ENCODE results near the gene MSH5. TPM values are rescaled to one million over a fixed set of nuclear protein-coding genes. Genes with fewer than 3 reads are reported as not detected.
"Not testable (repeated sequence)": the region's sequence is repeated elsewhere in the genome, so short reads cannot be mapped to it uniquely, and the experiment has no call there.

MSH5 gene
- total RNA-seq, 2 donors from 2014 or later = 35.7 to 57.2 TPM

DNA sequence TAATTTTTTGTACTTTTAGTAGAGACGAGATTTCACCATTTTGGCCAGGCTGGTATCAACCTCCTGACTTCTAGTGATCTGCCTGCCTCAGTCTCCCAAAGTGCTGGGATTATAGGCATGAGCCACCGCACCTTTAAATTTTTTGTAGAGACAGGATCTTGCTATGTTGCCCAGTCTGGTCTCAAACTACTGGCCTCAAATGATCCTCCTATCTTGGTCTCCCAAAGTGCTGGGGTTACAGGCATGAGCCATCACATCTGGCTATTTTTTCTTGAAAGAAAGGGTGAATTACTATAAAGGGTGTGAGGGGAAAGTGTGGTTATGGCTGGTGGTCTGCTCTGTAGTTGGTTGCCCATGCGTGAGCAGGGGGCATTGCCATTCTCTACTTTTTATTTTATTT lies 31.6 kb upstream of the MSH5 start:
- H3K4me3 ChIP-seq (ENCODE audit: low read length) = no peak overlapping the region
- peaks cover 2% of the 10 kb centered on the region for H3K27me3 Mint-ChIP-seq (ENCODE audit: insufficient read depth)
- no peaks in the 10 kb centered on the region for H3K27me3 ChIP-seq (ENCODE audit: control insufficient read depth, insufficient read depth, low read length, poor library complexity, severe bottlenecking)
- DNase-seq = no peak
- H3K9me3 Mint-ChIP-seq = no peaks in the 10 kb centered on the region
- WGBS, 2 experiments (ENCODE audit: insufficient coverage in 1 of 2, insufficient read length in 1 of 2) = 85 to 95% methylated on average over 2 of the region's 3 CpGs
- TF ChIP-seq, protein P1, sequence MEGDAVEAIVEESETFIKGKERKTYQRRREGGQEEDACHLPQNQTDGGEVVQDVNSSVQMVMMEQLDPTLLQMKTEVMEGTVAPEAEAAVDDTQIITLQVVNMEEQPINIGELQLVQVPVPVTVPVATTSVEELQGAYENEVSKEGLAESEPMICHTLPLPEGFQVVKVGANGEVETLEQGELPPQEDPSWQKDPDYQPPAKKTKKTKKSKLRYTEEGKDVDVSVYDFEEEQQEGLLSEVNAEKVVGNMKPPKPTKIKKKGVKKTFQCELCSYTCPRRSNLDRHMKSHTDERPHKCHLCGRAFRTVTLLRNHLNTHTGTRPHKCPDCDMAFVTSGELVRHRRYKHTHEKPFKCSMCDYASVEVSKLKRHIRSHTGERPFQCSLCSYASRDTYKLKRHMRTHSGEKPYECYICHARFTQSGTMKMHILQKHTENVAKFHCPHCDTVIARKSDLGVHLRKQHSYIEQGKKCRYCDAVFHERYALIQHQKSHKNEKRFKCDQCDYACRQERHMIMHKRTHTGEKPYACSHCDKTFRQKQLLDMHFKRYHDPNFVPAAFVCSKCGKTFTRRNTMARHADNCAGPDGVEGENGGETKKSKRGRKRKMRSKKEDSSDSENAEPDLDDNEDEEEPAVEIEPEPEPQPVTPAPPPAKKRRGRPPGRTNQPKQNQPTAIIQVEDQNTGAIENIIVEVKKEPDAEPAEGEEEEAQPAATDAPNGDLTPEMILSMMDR (conservative IDR thresholded peaks at IDR 0.05) = no peak
- no peak overlapping the region for H3K27ac Mint-ChIP-seq
- H3K9ac ChIP-seq (ENCODE audit: extremely low read depth, low read length, poor library complexity, severe bottlenecking) = no peak overlapping the region
- peaks cover 14% of the 10 kb centered on the region for H3K4me1 Mint-ChIP-seq
- H3K36me3 Mint-ChIP-seq (ENCODE audit: low read depth) = no peaks in the 10 kb centered on the region
- H3K36me3 ChIP-seq (ENCODE audit: control insufficient read depth, insufficient read depth, low read length) = no peaks in the 10 kb centered on the region
- H3K4me3 Mint-ChIP-seq = no peak overlapping the region
- no peaks in the 10 kb centered on the region for H3K4me1 ChIP-seq (ENCODE audit: control insufficient read depth, insufficient read depth, low read length)
- H3K9me3 ChIP-seq (ENCODE audit: control insufficient read depth, low read length) = no peaks in the 10 kb centered on the region
- H3K27ac ChIP-seq (ENCODE audit: low read depth, low read length) = no peak overlapping the region

DNA sequence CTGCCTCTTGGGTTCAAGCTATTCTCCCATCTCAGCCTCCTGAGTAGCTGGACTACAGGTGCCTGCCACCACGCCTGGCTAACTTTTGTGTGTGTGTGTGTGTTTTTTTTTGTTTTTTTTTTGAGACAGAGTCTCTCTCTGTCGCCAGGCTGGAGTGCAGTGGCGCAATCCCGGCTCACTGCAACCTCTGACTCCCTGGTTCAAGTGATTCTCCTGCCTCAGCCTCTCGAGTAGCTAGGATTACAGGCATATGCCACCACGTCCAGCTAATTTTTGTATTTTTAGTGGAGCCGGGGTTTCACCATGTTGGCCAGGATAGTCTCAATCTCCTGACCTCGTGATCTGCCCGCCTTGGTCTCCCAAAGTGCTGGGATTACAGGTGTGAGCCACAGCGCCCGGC lies 30.6 kb upstream of the MSH5 start:
- not testable (repeated sequence) for H3K9me3 ChIP-seq (ENCODE audit: control insufficient read depth, low read length); H3K4me3 Mint-ChIP-seq; H3K27me3 ChIP-seq (ENCODE audit: control insufficient read depth, insufficient read depth, low read length, poor library complexity, severe bottlenecking); H3K36me3 ChIP-seq (ENCODE audit: control insufficient read depth, insufficient read depth, low read length); H3K27ac ChIP-seq (ENCODE audit: low read depth, low read length); H3K27ac Mint-ChIP-seq; H3K4me1 ChIP-seq (ENCODE audit: control insufficient read depth, insufficient read depth, low read length); H3K4me3 ChIP-seq (ENCODE audit: low read length); H3K27me3 Mint-ChIP-seq (ENCODE audit: insufficient read depth); H3K9ac ChIP-seq (ENCODE audit: extremely low read depth, low read length, poor library complexity, severe bottlenecking); H3K36me3 Mint-ChIP-seq (ENCODE audit: low read depth); H3K9me3 Mint-ChIP-seq; DNase-seq
- H3K4me1 Mint-ChIP-seq = peaks cover 23% of the 10 kb centered on the region
- 89 to 95% methylated on average over 5 to 11 of the region's 11 CpGs for WGBS, 2 experiments (ENCODE audit: insufficient coverage in 1 of 2, insufficient read length in 1 of 2)

DNA sequence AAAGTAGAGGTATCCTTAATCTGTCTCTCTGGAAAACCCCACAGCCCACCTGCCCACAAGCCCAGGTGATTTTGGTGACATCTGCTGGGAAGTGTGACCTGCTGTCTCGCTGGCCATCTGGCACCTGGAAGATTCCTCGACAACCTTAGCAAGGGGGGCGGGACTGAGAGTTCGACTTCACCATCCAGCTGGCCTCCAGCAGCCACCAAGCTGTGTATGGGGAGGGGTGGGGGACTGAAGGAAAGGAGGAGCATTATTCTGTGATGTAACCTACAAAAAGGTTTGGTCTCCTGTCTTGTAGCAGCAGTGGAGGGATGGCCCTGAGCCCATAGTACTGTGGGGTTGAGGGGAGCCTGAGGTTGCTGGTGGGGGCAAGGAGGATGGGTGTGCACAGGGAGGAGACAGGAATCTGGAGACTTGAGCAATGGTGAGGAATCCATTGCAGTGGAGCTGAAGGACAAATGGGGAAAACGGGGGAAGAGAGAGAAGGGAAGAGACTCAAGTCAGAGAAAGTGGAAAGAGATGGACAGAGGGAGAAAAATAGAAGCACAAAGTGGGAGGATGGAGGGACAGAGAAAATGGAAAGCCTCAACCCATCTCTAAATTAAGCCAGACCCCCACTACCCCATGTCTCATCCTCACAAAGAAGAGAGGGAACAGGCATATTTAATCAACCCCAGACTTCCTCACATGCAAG lies 29.1 kb upstream of the MSH5 start:
- Histone ChIP-seq H3K36me3 (ENCODE audit: control insufficient read depth, insufficient read depth, low read length) (no peaks in the 10 kb centered on the region), H3K9ac (ENCODE audit: extremely low read depth, low read length, poor library complexity, severe bottlenecking) (no peak overlapping the region), H3K27ac (ENCODE audit: low read depth, low read length) (no peak overlapping the region), H3K4me3 (ENCODE audit: low read length) (no peak overlapping the region), H3K27me3 (ENCODE audit: control insufficient read depth, insufficient read depth, low read length, poor library complexity, severe bottlenecking) (no peaks in the 10 kb centered on the region), H3K9me3 (ENCODE audit: control insufficient read depth, low read length) (no peaks in the 10 kb centered on the region), H3K4me1 (ENCODE audit: control insufficient read depth, insufficient read depth, low read length) (peaks cover 7% of the 10 kb centered on the region)
- WGBS, 2 experiments (ENCODE audit: insufficient coverage in 1 of 2, insufficient read length in 1 of 2) = 71 to 79% methylated on average over 1 to 5 of the region's 5 CpGs
- no peaks in the 10 kb centered on the region for H3K9me3 Mint-ChIP-seq
- peaks cover 30% of the 10 kb centered on the region for H3K4me1 Mint-ChIP-seq
- TF ChIP-seq, protein P1 (conservative IDR thresholded peaks at IDR 0.05) = no peak
- peak; percentile 58 for DNase-seq
- H3K36me3 Mint-ChIP-seq (ENCODE audit: low read depth) = no peaks in the 10 kb centered on the region
- peak overlapping the region; percentile 46 for H3K27ac Mint-ChIP-seq
- H3K4me3 Mint-ChIP-seq = no peak overlapping the region
- peaks cover 2% of the 10 kb centered on the region for H3K27me3 Mint-ChIP-seq (ENCODE audit: insufficient read depth)

DNA sequence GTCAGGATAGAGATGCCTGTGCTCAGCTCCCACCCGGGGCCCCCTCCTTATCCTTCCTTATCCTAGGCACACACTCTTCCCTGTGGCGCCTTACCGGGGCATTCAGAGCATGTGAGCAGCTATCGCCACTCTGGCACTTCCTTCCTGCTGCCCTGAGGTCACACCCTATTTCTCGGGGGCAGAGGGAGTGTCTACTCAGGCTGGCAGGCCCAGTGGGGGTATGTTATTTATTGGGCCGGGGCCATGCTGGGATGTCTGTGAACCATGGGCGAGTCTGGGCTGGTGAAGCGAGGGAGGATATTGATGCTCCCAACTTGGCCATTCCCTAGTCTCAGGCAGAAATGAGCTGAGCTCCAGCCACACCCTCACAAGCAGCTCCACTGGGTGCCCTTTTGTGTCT lies 28.6 kb upstream of the MSH5 start:
- TF ChIP-seq, protein P1 (conservative IDR thresholded peaks at IDR 0.05) = no peak
- H3K27ac ChIP-seq (ENCODE audit: low read depth, low read length) = no peak overlapping the region
- Mint-ChIP-seq H3K27ac (no peak overlapping the region), H3K36me3 (ENCODE audit: low read depth) (no peaks in the 10 kb centered on the region), H3K4me3 (no peak overlapping the region), H3K27me3 (ENCODE audit: insufficient read depth) (peaks cover 2% of the 10 kb centered on the region), H3K4me1 (peaks cover 30% of the 10 kb centered on the region), H3K9me3 (no peaks in the 10 kb centered on the region)
- DNase-seq = no peak
- H3K9ac ChIP-seq (ENCODE audit: extremely low read depth, low read length, poor library complexity, severe bottlenecking) = no peak overlapping the region
- no peaks in the 10 kb centered on the region for H3K9me3 ChIP-seq (ENCODE audit: control insufficient read depth, low read length)
- no peaks in the 10 kb centered on the region for H3K27me3 ChIP-seq (ENCODE audit: control insufficient read depth, insufficient read depth, low read length, poor library complexity, severe bottlenecking)
- H3K4me1 ChIP-seq (ENCODE audit: control insufficient read depth, insufficient read depth, low read length) = peaks cover 7% of the 10 kb centered on the region
- no peaks in the 10 kb centered on the region for H3K36me3 ChIP-seq (ENCODE audit: control insufficient read depth, insufficient read depth, low read length)
- H3K4me3 ChIP-seq (ENCODE audit: low read length) = no peak overlapping the region
- 87% methylated on average over 4 to 8 of the region's 8 CpGs for WGBS, 2 experiments (ENCODE audit: insufficient coverage in 1 of 2, insufficient read length in 1 of 2)

Measured in endodermal cell (in vitro differentiated cells).